Stimulated activated CD8-positive, alpha-beta memory T cell treated with anti-CD3 and anti-CD28 coated beads, Interleukin-4, amount 100 ng/mL, for 24 hours (primary cell): ENCODE data around the gene MAST4.

ENCODE experiments used
- DNase-seq: peaks from one replicate; pipeline ENCODE4 v3.0.0-alpha.2; 2020; ENCODE audit warnings: low read depth

Gene MAST4

DNA sequence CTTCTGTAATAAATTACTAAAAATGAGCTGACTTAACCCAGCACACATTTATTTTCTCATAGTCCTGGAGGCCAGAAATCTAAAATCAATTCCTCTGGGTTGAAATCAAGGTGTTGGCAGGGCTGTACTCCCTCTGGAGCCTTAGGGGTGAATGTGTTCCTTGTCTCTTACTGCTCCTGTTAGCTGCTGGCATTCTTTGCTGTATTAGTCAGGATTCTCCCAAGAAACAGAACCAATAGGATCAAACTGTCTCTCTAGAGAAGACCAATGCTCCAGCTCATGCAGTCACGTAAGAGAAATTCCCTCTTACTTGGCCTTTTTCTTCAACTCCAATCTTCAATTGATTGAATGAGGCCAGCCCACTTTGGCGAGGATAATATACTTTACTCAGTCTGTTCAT lies 615.7 kb downstream of the MAST4 start:
- no peak for DNase-seq

DNA sequence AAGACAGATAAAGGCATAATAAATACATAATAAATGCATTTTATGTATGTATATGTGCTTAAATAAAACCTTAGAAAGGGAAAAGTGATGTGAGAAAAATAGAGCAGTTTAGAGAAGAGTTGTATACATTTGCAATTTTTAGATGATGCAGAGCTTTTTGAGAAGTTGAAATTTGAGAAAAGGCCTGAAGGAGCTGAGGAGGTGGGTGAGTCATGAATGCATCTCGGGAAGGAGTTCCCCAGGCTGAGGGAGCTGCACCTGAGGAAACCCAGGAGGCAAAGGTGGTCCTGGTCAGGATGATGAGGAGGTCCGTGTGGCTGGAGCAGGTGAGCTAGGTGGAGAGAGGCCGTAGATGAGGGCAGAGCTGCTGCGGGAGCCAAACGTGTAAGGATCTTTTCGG lies 617.8 kb downstream of the MAST4 start:
- DNase-seq = no peak

DNA sequence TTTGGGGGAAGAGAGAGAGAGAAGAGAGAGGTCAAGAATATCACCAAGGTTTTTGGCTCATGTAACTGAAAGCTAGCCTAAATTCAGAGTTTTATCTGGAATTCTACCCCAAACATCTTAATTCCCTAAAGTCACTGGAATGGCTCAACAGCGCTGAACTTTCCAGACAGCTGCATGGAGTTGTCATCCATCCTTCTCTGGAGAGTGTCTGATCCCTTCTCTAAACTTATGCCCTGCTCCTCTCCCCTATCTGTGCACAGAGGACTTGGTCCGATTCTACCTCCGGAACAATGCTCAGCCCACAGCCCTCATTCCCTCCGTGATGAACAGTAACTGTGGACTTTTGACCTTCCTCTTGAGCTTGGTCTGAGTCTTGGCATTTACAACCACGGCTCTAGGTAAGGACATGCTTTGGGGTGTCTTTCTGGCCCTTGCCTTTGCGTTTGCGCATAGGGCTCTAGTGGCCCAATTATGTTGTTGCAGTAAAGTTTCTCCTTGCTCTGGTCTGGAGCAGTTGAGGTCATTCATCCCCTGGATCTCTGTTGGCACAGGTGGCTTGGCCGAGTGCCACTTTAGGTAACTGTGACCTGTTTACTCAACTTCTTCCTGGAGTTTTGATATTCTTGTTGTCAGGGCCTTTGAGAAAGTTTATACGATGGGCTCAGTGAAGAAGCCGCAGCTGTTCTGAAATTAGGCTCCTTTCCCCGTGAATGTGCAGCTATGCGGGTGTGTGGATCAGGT lies 618.7 kb downstream of the MAST4 start:
- no peak for DNase-seq

DNA sequence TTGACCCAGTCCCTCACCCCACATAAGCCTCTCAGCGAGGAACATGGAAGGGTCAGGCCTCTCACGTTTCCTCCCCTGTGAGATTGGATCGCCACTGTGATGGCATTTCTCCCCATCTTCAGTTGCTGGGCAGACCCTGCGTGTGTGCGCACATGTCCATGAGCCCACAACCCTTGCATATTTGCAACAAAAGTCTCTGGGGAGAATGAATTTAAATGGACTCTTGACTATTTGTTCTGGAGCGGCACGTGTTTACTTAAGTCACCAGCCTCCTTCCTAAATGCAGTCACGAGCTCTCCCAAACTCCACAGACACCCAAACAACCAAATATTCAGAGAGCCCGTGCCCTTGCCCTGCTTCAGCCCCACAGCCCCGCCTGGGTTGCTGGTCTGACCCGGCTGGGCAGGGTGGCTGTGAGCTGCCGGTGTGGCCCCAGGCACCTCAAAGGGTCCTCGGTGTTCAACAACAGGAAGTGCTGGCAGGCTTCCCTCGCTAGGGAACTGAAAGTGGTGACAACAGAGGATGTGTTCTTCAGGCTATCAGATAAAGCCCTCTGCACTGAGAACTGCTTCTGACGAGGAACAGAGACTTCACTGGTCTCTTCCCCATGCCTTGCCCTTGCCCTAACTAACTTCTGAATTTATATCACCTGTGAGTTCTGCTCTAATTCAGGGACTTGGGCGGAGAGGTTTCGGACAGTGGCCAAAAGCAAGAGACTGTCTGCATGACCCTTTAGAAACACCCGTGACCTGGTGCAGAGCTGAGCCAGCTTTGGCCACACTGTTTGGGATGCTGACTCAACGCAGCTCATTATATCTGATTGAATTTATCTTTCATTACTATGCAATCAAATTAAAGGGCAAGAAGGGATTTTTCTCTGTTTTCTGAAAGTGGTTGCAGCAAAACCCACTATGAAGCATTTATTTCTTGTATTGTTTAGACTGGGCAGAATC lies 619.6 kb downstream of the MAST4 start:
- DNase-seq = peak; percentile 42

DNA sequence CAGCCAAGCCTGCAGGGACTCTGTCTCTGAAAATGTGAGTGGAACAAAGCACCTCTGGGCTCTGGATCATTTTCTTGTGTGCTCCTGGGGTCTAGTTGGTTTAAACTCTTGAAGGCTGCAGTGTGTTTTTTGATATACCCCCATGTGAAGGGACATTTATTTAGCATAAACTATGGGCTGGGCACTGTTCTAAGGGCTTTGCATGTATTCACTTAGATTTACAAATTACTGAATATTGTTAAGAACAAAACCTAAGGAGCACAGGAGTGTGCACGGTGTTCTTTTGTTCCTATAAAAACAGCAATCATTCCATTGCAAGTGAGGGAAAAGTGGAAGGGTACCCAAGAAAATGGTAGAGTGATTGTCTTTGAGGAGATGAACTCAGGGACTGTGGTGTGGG lies 620.4 kb downstream of the MAST4 start:
- no peak for DNase-seq
